GM06990 (cell line): Measurements from ENCODE around the gene LRRN4CL.

Experiments
- DNase-seq: peaks from one replicate; pipeline ENCODE4 v3.0.0-alpha.2; 2011; ENCODE audit not compliant: insufficient read length; ENCODE audit errors: extremely low read depth
- H3K27me3 ChIP-seq: replicated peaks from 2 replicates; pipeline ENCODE4 v1.6.0; 2011; ENCODE audit warnings: low read length; ENCODE audit not compliant: control insufficient read depth, insufficient read depth
- H3K36me3 ChIP-seq: 2 replicates; pipeline ENCODE4 v1.5.1; 2011; ENCODE audit warnings: low read length; ENCODE audit not compliant: control insufficient read depth, insufficient read depth
- H3K4me3 ChIP-seq: replicated peaks from 2 replicates; pipeline ENCODE4 v1.5.1; 2011; ENCODE audit warnings: low read depth, mild to moderate bottlenecking, control low read depth, low read length
- TF ChIP-seq, protein P1 (sequence below): IDR thresholded peaks from 2 replicates; pipeline ENCODE4 v1.5.1; 2011; ENCODE audit warnings: low read length, control low read depth, mild to moderate bottlenecking, inconsistent platforms; ENCODE audit not compliant: insufficient read depth, poor library complexity, severe bottlenecking

The LRRN4CL gene

DNA sequence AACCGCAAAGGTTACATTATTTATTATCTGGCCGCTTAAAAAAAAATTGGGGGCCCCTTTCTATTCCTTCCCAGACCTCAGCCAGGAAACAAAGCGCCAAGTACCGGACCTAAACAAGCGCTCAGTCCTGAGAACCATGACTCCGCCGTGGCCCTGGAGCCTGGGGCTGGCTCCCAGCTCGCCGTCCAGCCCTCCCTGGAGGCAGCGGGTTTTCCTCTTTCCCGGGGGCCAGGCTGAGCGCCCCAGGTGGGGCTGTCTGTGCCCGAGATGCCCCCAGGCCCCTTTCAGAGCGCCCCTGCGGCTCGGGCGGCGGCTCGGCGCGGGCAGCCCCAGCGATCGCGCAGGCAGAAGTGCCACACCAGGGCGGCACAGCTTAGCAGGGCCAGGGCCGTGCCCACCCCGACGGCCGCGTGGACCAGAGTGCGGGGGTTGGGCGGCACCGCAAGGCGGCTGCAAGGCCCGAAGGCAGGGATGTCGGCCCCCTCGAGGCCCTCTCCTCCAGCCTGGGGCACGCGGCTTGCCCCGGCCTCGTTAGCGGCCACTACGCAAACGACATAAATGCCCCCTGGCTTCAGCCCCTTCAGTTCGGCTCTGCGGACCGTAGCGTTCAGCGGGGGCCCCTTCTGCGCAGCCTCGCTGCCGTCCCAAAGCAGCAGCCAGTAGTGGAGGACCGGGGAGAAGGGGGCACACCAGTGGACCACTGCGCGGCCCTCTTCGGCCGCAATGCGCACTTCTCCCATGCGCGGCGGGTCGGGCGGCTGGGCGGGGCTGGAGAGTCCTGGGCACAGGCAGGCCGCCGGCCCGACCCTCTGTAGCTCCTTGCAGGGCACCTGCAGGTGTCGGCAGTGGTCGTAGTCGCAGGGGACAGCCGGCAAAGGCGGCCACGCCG lies 1.6 kb downstream of the LRRN4CL start:
- Histone ChIP-seq H3K27me3 (no peaks in the 10 kb centered on the region), H3K36me3 (peaks cover 23% of the 10 kb centered on the region), H3K4me3 (no peak overlapping the region)
- no peak for DNase-seq
- TF ChIP-seq, protein P1, sequence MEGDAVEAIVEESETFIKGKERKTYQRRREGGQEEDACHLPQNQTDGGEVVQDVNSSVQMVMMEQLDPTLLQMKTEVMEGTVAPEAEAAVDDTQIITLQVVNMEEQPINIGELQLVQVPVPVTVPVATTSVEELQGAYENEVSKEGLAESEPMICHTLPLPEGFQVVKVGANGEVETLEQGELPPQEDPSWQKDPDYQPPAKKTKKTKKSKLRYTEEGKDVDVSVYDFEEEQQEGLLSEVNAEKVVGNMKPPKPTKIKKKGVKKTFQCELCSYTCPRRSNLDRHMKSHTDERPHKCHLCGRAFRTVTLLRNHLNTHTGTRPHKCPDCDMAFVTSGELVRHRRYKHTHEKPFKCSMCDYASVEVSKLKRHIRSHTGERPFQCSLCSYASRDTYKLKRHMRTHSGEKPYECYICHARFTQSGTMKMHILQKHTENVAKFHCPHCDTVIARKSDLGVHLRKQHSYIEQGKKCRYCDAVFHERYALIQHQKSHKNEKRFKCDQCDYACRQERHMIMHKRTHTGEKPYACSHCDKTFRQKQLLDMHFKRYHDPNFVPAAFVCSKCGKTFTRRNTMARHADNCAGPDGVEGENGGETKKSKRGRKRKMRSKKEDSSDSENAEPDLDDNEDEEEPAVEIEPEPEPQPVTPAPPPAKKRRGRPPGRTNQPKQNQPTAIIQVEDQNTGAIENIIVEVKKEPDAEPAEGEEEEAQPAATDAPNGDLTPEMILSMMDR, result no peak

DNA sequence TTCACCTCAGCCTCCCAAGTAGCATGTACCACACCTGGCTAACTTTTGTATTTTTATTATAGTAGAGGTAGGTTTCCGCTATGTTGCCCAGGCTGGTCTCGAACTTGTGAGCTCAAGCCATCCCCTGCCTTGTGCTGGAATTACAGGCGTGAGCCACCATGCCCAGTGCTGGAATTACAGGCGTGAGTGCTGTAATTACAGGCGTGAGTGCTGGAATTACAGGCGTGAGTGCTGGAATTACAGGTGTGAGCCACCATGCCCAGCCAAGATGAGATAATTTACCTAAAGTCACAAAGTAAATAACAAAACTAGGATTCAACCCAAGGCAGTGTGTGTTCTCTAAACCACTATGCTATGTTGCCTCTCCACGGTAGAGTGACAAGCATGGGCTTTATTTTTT lies 6.8 kb downstream of the LRRN4CL start:
- TF ChIP-seq, protein P1, result no peak
- peaks cover under 1% of the 10 kb centered on the region for H3K36me3 ChIP-seq

DNA sequence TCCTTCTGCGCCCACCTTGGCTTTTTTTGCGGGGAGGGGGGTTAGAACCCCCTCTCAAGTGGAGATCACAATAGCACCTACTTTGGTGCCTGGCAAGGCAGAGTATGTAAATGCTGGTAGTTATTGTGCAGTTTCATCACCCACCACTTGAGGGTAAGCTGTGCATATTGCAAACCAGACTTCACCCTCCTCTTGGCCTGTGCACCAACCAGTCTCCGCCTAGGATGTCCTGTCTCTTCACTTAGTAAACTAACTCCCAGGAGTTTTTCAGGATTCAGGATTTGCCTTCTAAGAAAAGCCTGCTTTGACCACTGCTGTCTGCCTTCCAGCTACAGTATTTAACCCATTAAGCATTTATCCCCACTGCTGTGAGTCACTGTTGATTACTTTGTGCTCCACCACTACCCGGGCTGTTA lies 8.5 kb downstream of the LRRN4CL start:
- H3K4me3 ChIP-seq, result no peak overlapping the region
- H3K27me3 ChIP-seq, result no peaks in the 10 kb centered on the region
- TF ChIP-seq, protein P1, result peak; percentile 65
- H3K36me3 ChIP-seq, result peaks cover 7% of the 10 kb centered on the region
- no peak for DNase-seq

More for the DNA sequence above, 6.8 kb downstream of the LRRN4CL start:
- Histone ChIP-seq H3K27me3 (no peaks in the 10 kb centered on the region), H3K4me3 (no peak overlapping the region)
- no peak for DNase-seq

DNA sequence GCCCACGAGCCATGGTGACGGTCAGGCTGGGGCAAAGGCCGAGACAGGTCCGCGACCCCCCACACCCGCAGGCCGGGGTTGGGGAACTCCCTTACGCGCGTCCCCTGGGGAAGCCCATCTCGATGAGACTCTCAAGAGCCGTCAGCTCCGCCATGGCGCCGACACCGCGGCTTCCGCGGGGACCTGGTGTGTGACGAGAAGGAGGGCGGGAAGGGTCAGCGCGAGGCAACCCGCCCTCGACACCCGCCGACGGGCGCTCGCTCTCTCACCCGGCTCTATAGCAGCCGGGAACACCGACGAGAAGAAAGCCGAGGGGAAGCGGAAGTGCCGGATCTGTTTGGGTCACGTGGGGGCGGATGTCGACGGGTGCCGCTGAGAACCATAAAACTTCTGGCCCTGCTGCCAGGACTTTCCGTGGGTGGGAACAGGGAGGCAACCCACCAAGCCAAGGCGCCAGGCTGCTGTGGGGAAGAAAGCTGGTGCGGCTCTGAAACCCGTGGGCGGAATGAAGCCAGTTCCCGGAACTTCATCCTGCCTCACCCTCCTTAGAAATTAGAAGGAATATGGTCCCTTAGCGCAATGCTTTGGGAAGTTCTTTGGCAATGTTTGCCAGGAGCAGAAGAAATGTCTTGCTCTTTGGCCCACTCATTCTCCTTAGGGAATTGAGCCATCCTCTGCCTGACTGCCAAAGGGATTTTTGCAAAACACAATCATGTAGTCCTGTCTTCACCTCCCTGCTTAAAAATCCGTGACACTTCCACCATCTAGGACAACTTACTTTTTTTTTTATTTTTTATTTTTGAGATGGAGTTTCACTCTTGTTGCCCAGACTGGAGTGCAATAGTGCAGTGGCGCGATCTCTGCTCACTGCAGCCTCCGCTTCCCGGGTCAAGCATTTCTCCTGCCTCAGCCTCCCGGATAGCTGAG lies 10.3 kb downstream of the LRRN4CL start, which contains the start of gene UBXN1:
TSS of gene UBXN1 (minus strand) at position 304 of the 927 bp plus-strand sequence. CDS start at position 154, 150 bp downstream.
- no peaks in the 10 kb centered on the region for H3K27me3 ChIP-seq
- TF ChIP-seq, protein P1, result no peak
- DNase-seq, result peak; percentile 86
- H3K36me3 ChIP-seq, result peaks cover 7% of the 10 kb centered on the region
- peak within 1 kb of the TSS; percentile 95 for H3K4me3 ChIP-seq

GRCh38 chr11:62678433-62678769 lies 10.9 kb downstream of the LRRN4CL start:
- TF ChIP-seq, protein P1, result no peak
- peak overlapping the region; percentile 95 for H3K4me3 ChIP-seq
- no peak for DNase-seq
- H3K36me3 ChIP-seq, result peaks cover 7% of the 10 kb centered on the region
- H3K27me3 ChIP-seq, result no peaks in the 10 kb centered on the region
